ENCODE measurements around the gene PCDHGA10. TPM values are rescaled to one million over a fixed set of nuclear protein-coding genes. Genes with fewer than 3 reads are reported as not detected.

The PCDHGA10 gene
- polyA plus RNA-seq, 1 donor from 2014 or later, result 7.3 TPM

GRCh38 chr5:141402553-141403243, 10.1 kb upstream of the PCDHGA10 start, which contains the start of gene PCDHGA9:
PCDHGA9 (plus strand) TSS chr5:141402778; CDS start chr5:141402953, 175 bp downstream.
- no peak within 1 kb of the TSS for H3K9ac ChIP-seq (ENCODE audit: low read length)
- no peaks in the 10 kb centered on the region for H3K9me2 ChIP-seq (ENCODE audit: insufficient read depth, low read length)
- H4K20me1 ChIP-seq (ENCODE audit: insufficient read depth), result no peaks in the 10 kb centered on the region
- H3K4me2 ChIP-seq (ENCODE audit: low read length), result no peak within 1 kb of the TSS
- H2AFZ ChIP-seq (ENCODE audit: low read depth, low read length), result no peak within 1 kb of the TSS
- H3K79me2 ChIP-seq (replicated peaks; ENCODE audit: insufficient read depth, low read length), result no peaks in the 10 kb centered on the region
- peaks cover 34% of the 10 kb centered on the region for H3K9me3 ChIP-seq (ENCODE audit: low read length)
- TF ChIP-seq EZH2 (IDR thresholded peaks at IDR 0.05; ENCODE audit: borderline replicate concordance, insufficient read depth, low read length, poor library complexity, severe bottlenecking) (no peak), POLR2AphosphoS5 (IDR thresholded peaks at IDR 0.05) (no peak), REST (IDR thresholded peaks at IDR 0.05; ENCODE audit: borderline replicate concordance) (no peak), TAF1 (IDR thresholded peaks at IDR 0.05; ENCODE audit: low read depth) (no peak), CTCF (IDR thresholded peaks at IDR 0.05; ENCODE audit: poor library complexity, severe bottlenecking) (no peak), MXI1 (conservative IDR thresholded peaks at IDR 0.05; ENCODE audit: poor library complexity, severe bottlenecking) (no peak), RAD21 (conservative IDR thresholded peaks at IDR 0.05) (no peak), EP300 (conservative IDR thresholded peaks at IDR 0.05; ENCODE audit: poor library complexity, severe bottlenecking) (no peak), SMC3 (conservative IDR thresholded peaks at IDR 0.05; ENCODE audit: poor library complexity) (no peak)
- no peak within 1 kb of the TSS for H3K4me3 ChIP-seq (ENCODE audit: low read length)
- no peaks in the 10 kb centered on the region for H3K27me3 ChIP-seq (ENCODE audit: insufficient read depth, low read depth, low read length)
- H3F3A ChIP-seq (ENCODE audit: insufficient read depth, low read length, poor library complexity, severe bottlenecking), result peaks cover 4% of the 10 kb centered on the region
- no peak within 1 kb of the TSS for H3K27ac ChIP-seq (ENCODE audit: low read length)
- peaks cover 7% of the 10 kb centered on the region for H3K36me3 ChIP-seq (ENCODE audit: insufficient read depth, low read length)

GRCh38 chr5:141403387-141403786, 9.4 kb upstream of the PCDHGA10 start:
- TF ChIP-seq TAF1 (IDR thresholded peaks at IDR 0.05; ENCODE audit: low read depth) (no peak), RAD21 (conservative IDR thresholded peaks at IDR 0.05) (no peak), REST (IDR thresholded peaks at IDR 0.05; ENCODE audit: borderline replicate concordance) (no peak), MXI1 (conservative IDR thresholded peaks at IDR 0.05; ENCODE audit: poor library complexity, severe bottlenecking) (no peak), POLR2AphosphoS5 (IDR thresholded peaks at IDR 0.05) (no peak), EZH2 (IDR thresholded peaks at IDR 0.05; ENCODE audit: borderline replicate concordance, insufficient read depth, low read length, poor library complexity, severe bottlenecking) (no peak), EP300 (conservative IDR thresholded peaks at IDR 0.05; ENCODE audit: poor library complexity, severe bottlenecking) (no peak), CTCF (IDR thresholded peaks at IDR 0.05; ENCODE audit: poor library complexity, severe bottlenecking) (no peak), SMC3 (conservative IDR thresholded peaks at IDR 0.05; ENCODE audit: poor library complexity) (no peak)
- H3K9me2 ChIP-seq (ENCODE audit: insufficient read depth, low read length), result no peaks in the 10 kb centered on the region
- peaks cover 4% of the 10 kb centered on the region for H3F3A ChIP-seq (ENCODE audit: insufficient read depth, low read length, poor library complexity, severe bottlenecking)
- H4K20me1 ChIP-seq (ENCODE audit: insufficient read depth), result no peaks in the 10 kb centered on the region
- H3K9ac ChIP-seq (ENCODE audit: low read length), result no peak overlapping the region
- H3K9me3 ChIP-seq (ENCODE audit: low read length), result peaks cover 34% of the 10 kb centered on the region
- no peak overlapping the region for H3K4me2 ChIP-seq (ENCODE audit: low read length)
- no peaks in the 10 kb centered on the region for H3K79me2 ChIP-seq (replicated peaks; ENCODE audit: insufficient read depth, low read length)
- H3K36me3 ChIP-seq (ENCODE audit: insufficient read depth, low read length), result peaks cover 7% of the 10 kb centered on the region
- H2AFZ ChIP-seq (ENCODE audit: low read depth, low read length), result no peak overlapping the region
- no peaks in the 10 kb centered on the region for H3K27me3 ChIP-seq (ENCODE audit: insufficient read depth, low read depth, low read length)
- no peak overlapping the region for H3K4me3 ChIP-seq (ENCODE audit: low read length)
- no peak overlapping the region for H3K27ac ChIP-seq (ENCODE audit: low read length)
